GM12874 (cell line): ENCODE data around the gene ANO7.

Experiments used
- TF ChIP-seq, protein P1 (sequence below): IDR thresholded peaks from 2 replicates; pipeline ENCODE4 v1.5.1; 2011; ENCODE audit warnings: low read depth, mild to moderate bottlenecking, control low read depth, low read length, moderate library complexity; ENCODE audit not compliant: insufficient read depth

The ANO7 gene

DNA sequence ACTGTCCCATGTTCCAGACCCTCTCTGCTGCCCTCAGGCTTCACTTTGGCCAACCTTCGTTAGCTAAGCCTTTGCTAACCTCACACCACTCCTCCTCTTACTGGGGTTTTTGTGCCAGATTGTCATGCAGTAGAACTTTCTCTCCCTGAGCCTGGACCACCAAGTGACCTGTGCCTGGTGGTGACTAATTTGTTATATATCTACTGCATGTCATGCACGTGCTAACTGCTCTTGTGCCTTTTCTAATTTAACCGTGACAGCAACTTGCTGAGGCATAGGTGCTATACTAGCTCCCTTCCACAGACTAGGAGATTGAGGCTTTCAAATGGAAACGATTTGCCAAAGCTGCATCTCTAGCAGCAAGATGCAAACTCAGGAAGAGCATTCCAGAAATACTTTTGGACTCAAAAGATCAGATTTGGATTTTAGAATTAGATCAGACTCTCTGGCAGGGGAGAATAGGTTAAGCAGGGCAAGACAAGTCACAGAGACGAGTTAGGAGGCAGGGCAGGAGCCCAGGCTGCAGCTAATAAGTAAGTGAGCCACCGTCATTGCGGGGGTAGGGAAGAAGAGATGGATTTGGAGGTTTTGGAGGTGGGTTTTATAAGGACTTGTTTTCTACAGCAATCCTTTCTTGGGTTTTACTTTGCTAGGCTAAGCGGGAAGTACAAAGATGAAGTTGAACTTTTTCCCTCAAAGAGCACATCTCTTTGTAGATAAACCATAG, 36.4 kb upstream of the ANO7 start:
- TF ChIP-seq, protein P1, sequence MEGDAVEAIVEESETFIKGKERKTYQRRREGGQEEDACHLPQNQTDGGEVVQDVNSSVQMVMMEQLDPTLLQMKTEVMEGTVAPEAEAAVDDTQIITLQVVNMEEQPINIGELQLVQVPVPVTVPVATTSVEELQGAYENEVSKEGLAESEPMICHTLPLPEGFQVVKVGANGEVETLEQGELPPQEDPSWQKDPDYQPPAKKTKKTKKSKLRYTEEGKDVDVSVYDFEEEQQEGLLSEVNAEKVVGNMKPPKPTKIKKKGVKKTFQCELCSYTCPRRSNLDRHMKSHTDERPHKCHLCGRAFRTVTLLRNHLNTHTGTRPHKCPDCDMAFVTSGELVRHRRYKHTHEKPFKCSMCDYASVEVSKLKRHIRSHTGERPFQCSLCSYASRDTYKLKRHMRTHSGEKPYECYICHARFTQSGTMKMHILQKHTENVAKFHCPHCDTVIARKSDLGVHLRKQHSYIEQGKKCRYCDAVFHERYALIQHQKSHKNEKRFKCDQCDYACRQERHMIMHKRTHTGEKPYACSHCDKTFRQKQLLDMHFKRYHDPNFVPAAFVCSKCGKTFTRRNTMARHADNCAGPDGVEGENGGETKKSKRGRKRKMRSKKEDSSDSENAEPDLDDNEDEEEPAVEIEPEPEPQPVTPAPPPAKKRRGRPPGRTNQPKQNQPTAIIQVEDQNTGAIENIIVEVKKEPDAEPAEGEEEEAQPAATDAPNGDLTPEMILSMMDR: no peak

DNA sequence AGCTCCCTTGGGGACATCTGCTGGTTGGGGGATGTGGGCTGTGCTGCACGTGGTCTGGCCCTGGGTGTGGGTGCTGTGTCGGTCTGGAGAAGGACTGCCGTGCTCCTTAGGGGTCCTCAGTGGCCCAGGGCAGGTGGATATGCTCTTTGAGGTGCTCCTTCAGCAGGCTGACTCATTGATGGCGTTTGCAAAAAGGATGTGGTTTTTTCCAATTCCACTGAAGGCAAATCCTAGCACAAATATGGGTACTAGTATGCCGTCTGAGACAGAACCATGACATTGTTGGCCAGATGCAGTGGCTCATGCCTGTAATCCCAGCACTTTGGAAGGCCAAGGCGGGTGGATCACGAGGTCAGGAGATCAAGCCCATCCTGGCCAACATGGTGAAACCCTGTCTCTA, 34.9 kb upstream of the ANO7 start:
- TF ChIP-seq, protein P1: no peak

DNA sequence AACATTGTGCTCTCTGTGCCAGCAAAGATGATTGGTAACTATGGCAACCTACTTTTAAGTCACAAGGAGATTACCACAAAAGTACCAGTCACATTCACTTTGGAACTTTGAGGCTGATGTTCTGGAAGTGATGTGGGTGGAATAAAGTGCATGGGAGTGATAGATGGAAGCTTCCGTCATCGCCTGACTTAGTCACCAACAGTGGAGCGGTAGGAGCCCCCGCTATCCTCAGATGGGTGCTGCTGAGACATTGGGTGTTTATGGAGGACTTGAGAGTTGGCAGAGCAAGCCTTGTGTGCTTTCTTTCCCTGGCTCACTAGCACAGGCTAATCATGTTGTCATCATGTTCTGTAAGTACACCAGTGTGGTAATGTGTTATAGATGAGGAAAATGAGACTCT, 33.6 kb upstream of the ANO7 start:
- TF ChIP-seq, protein P1: no peak

DNA sequence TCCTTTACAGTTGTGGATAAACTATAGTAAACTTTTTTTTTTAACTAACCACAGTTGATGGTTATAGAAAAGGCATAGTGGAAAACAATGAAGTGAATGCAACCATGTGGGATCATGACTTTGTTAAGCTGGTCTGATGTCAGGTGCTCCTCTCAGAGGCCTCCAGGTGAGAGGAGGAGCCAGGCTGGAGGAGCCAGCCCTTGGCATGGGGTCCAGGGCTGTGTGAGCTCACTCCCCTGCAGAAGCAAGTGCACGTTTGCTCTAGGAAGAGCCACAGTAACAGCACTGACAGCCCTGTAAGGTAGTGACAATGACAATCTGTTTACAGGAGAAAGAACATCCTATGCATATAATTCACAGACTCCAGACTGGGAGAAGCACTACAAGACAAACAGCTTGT, 32.5 kb upstream of the ANO7 start:
- TF ChIP-seq, protein P1: no peak

DNA sequence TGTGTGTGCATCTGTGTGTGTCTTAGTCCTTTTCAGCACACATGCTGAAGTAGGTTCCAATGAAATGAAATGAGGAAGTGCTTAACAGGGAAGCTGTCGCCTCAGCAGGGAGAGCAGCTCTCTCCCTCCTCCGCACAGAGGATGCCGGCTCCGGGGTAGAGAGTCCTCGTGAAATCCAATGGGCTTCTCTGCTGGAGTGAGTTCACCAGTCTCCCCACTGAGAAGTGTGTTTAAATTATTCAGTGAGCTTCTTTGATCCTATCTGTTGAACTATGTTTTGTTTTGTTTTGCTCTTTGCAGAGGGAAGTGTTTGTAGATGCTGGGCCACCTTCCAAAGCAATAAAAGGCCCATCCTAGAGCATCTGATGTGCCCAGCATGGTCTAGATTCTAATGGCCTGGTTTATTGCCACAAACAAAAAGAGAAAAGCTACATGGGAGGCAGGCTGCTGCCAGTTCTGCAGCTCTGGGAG, 31.5 kb upstream of the ANO7 start:
- TF ChIP-seq, protein P1: no peak

DNA sequence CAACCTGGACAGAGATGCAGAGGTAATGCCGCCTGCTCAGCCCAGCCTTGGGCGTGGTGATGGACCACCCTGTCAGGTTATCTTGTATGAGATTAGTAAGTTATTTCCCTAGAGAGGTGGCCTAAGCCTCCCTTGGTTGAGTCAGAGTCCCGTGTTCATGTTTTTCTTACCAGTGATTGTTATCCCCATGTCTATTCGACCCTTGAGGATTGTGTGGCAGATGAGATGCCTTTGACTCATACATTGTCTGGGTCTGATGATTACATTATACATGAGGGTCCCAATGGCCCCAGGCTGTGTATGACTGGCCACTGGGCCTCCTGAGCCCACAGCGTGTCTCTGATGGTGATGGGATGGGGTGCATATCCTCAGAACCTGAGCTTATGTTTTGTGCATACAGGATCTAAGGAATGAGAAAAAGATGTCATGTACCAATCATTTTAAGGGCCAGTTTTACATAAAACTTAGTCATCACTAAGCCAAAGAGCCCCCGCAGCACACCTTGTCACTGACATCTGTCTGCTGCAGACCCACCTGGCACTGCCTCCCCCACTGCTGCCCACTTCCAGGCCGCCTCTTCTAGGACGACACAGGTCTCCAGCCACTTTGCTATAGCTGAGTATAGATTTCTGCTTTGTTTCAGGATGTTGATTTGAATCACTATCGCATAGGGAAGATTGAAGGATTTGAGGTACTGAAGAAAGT, 30.5 kb upstream of the ANO7 start:
- TF ChIP-seq, protein P1: no peak

DNA sequence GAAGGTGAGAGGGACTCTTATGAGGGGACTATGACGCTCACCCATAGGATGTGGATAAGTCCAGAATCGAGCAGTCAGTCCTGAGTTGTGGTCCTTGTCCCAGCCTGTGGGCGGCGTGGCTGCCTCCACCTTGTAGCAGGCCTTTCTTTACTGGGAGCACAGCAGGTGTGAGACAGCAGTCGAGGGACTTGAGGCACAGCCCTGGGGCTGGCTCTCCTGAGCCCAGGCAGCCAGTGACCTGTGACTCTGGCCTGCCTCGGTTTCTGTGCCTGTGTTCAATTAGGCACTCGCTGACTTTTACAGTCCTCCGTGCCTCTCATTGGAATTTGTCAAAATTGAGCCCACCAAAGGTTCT, 30.0 kb upstream of the ANO7 start:
- TF ChIP-seq, protein P1: no peak
